ENCODE data around the gene KIAA0825.

The KIAA0825 gene

DNA sequence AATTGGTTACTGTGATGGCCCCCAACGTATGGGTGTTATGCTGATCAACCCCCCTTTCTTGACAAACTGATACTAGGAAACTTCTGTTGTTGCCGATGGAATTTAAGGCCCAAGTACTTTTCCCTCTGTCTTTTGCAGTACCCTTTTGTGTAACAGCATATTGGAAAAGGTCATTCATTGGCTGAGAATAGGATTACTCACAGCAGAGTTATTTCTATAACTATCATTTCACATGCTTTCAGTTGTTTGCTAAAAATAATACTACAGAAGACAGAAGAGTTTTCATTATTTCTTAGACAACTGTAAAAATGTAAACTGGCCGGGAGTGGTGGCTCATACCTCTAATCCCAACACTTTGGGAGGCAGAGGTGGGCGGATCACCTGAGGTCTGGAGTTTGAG, 329.5 kb downstream of the KIAA0825 start:
- no peak for DNase-seq

DNA sequence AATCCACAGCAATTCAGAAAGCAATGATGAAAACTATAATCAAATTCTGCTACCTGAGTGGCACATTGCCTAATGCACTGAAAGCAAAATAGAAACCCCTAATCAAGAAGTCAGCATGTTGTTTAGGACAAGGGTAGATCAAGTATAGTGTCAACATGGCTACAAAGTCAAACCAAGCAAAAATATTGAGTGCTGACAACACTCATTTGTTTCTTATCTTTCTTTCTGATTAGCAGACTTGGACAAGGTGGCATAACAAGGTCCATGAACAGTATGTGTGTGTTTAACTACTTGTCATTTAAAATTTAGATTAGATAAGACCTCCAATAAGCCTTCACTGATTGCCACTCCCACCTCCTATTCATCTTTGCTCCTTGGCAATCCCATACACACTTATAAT, 332.4 kb downstream of the KIAA0825 start:
- no peak for DNase-seq

DNA sequence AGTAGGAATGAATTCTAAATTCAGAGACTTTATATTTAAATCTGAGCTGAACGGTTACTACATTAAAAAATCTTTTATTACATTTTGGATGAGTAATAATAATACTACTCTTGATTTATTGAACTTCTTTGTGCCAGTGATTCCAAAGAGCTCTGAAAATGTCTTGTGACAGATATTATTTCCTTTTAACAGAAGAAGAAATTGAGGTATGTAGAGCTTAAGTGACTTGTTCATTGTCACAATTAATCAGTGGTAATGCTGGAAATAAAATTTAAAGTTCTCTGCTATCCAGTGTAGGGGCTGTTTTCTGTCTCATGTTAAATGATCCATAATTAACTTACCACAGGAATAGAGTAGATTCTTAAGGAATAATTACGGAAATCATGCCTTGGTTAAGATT, 335.3 kb downstream of the KIAA0825 start:
- DNase-seq = no peak

DNA sequence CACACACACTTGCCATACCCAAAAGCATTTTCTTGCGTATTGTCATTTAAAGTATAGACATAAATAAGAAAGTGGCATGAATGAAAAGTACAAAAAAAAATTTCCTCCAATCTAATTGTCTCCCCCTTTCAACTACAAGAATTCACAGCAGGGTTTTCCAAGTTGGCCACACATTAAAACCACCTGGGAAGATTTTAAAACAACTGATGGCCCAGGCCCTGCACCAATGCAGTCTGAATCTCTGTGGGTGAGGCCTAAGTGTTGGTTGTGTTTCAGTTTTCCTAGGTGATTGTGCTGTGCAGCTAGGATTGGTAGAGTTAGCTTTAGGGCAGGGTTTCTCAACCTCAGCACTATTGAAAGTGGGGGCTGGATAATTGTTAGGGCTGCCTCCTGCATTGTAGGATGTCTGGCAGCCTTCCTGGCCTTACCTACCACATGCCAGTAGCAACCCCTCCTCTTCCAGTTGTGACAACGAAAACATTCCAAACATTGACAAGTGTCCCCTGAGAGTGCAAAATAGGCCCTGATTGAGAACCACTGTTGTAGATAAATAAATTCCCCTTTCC, 337.1 kb downstream of the KIAA0825 start:
- no peak for DNase-seq

DNA sequence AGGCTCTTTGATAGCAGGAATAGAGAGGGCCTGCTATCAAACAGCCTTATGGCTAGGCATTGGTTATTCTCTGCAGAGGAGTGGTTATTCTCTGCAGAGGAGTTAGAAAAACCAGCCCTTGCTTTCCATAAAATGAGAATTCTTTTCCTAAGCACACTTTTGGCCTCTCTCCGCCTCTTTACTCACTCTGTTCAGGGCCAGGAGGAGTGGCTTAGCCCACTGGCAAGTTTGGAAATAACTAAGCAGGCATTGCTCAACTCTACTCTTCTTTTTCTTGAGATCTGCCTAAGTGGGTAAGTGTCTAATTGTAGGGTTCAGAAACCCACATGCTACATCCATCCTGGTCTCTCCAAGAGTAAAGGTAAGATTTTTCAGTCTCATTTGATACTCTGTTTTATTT, 341.7 kb downstream of the KIAA0825 start:
- no peak for DNase-seq

DNA sequence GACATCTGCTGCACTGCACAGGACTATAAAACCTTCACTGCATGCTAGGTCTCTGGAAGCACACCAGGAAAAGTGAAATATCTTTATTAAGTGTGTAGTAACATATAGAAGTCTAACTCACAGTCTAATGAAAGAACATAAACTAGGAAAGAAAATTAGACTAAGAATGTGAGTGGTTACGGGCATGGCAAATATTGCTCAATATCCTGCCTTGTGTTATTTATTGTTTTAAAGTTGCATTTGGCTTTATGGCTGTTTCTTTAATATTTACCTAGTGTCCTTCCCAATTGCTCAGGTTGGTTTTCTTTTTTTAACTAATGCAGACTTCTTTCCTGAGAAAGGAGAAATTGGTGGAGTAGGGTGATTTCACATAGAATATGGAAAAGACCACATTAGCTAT, 342.4 kb downstream of the KIAA0825 start:
- no peak for DNase-seq

DNA sequence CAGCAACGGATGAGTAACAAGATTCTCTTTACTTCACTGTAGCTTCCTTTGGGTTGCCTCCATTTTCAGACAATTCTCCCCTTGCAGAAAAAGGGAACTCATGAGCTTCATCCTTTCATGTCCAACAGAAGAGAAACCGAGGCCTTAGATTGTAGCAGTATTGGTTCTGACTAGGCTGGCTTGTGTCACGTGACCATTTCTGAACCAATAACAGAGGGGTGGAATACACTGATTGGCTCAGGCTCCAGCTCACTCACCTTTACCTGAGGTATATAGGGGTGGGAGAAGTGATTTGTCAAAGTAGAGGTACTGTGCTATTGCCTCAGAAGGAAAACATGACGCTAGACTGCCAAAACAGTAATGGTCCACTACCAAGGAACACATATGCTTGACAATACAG, 343.7 kb downstream of the KIAA0825 start:
- DNase-seq = no peak

DNA sequence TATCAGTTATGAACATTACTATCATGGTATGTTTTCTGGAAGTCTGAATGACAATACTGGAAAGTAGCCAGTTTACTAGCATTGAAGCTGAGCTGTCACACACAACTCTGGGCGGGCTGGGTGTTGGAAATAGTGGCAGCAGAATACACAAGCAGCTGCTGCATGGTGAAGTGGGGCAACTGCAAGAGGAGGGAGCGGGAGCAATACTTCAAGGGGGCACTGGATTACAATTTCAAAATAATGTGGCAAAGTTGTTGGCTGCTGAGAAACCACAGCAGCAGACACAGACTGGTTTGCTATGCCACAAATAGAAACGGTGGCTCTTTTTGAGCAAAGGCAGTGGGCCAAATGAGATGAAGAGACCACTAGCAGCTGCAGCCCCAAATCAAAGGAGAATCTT, 350.2 kb downstream of the KIAA0825 start:
- no peak for DNase-seq

DNA sequence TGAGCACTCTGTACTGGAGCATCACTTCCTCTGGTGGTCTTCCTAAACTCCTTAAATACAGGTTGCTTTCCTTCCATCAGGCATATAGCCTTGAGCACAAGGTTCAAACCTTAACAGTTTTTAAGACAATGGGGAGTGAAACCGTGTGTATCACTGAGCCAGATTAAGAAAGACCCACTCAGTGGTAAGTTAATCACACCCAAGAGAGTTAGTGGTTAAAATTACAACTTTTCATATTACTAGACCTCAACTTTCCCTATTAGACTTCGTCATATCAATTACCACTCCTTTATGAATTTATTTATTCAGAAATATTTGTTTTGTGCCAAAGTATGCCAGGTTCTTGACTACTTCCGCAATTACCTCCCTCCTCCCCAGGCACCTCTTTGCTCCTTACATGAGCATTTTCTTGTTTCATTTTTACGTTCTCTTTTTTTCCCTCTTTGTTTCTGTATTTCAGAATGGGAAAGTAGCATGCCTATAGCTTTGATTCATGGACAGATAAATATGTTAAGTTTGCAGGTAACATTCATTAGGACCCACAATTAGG, 351.0 kb downstream of the KIAA0825 start:
- no peak for DNase-seq

DNA sequence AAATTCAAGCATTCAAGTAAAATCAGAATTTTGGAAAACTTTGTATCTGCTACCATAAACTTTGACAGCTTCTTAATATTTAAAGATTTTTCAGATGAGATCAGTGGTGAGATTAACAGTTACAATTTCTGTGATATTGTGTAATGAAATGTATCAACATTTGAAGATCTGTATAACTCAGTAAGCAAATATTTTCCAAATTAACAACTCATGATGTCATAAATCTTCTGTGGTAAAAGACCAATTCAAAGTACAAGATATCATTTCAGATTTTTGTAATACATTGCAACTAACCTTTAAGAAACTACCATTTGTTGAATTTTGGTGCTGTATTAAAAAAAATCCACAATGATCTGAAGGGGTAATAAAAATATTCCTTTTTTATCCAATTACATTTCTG, 352.2 kb downstream of the KIAA0825 start:
- no peak for DNase-seq

DNA sequence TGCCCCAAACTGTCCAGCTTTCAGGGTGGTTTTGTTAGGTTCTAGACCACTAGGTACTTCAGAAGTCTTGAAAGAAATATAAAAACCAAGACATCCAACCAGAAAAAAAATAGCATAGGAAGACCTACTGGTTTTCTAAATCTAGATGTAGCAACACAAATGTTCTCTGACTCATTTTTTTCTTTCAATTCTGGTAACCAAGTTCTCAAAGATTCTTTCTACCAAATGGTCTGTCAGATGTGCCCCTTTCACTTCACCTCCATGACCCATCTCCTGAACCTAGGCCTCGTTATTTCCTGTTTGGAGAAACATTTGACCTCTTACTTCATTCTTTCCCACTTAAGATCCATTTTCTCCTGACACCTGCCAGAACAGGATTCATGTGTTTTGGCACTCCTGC, 355.3 kb downstream of the KIAA0825 start:
- no peak for DNase-seq

DNA sequence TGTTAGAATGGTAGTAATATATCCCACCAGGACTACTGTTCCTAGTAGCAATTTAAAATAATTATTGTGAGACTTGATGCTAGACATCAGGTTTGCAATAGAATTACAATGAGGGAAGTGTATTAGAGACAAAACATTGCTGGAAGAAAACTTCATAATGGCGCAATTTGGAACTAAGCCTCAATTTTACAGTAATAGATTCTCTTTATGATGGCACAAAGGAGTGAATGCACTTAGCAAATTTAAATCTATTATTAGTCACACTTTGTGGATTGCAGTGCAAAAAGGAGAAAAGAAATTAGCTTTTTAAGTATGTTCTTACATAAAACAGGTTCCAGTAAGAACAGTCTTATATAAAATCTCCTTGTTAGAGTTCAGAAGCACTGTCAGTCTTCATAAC, 358.3 kb downstream of the KIAA0825 start:
- DNase-seq = no peak

DNA sequence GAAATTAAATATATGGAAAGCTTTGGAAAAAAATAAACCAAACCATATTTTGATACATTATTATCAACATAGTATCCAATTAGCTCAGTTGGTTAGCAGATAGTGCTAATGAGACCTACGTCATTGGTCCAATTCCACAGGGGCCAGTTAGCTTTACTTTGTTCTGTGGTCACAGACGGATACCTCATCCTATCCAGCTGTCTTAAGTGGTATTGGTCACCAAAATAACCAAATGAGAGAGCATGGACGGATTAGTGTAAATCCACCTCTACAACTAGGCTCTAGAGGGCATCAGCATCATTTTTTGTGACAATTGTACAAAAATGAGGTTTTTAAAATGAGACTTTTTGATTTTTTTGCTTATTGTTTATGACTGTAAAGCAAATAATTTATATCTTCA, 364.2 kb downstream of the KIAA0825 start:
- no peak for DNase-seq

DNA sequence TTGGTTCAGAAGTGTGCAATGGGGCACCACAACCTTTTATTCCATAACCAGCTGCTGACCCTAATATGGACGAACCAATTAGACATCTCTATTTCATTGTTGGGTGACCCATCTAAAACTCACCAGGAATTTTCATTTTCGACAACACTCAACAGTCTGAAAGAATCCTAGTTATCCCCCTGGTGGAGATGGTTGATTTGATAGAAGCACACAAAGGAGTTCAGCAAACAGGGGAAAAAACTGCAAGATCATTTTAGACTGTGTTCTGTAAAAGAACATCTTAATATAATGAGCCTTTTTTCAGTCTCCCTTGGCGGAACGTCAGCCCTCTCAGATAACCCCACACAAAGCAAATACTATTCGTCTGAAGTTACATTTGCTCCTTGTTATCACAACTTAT, 367.4 kb downstream of the KIAA0825 start:
- DNase-seq = no peak

DNA sequence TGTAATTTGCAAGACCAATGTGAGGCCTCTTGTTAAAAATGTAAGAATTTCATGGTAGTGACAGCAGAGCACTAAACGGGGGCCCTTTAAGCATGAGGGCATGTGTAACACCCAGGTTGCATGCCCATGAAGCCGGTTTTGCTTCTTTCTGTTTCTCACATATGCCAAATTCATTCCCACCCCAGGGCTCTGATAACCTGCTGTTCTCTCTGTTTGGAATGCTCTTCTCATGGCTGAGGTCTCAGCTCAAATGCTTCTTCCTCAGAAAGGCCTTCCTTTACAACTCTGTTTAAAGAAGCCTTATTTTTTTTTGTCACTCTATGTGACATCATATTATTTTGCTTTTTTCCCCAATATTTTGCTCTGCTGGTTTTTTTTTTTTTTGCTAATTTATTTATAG, 369.0 kb downstream of the KIAA0825 start:
- no peak for DNase-seq

DNA sequence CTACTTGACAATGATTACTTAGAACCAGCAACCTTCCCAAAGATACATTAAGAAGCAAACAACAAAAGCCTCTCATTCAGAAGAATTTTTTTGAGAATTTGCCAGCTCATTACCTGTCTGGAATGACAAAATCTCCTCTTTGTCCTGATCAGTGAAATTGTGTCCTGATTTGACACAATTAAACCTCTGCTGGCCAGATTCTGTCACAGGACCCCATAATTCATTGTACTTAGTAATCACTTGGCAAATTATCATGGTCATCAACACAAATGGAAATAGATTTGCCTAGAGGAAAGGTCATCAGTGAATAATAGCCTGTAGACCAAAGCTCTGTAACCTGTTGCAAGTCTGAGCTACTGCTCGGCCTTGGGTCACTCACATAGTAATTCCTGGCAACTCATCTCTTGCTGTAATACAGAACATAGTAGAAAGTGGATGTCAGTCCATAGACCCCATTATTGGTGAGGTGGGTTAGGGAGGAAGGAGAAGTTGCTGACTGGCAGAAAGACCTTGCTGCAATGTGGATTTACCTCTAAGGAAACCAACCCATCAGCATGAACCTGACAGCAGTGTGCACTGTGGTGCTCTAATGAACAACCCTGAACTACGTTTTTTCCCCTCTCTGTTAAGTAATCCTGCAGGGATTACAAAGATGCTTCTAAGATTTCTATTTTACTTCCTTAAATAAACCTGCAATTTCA, 370.1 kb downstream of the KIAA0825 start:
- DNase-seq = no peak

DNA sequence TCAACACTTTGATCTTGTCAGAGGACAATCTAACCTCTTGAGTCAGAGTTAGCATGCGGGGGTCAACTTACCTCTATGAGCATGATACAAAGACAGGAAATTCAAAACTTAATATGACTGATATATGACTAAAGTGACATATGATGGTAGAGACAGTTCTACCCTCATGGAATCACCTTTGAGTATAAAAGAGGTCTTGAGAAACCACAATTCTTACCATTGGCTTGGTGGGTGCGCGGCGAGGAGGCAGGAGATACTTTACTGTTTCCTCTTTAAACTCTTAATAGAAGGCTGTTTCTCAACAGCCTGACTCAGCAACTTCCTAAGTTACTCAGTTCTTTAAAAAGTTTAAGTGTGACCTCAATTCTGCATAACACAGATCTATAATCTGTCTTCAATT, 372.8 kb downstream of the KIAA0825 start:
- no peak for DNase-seq

DNA sequence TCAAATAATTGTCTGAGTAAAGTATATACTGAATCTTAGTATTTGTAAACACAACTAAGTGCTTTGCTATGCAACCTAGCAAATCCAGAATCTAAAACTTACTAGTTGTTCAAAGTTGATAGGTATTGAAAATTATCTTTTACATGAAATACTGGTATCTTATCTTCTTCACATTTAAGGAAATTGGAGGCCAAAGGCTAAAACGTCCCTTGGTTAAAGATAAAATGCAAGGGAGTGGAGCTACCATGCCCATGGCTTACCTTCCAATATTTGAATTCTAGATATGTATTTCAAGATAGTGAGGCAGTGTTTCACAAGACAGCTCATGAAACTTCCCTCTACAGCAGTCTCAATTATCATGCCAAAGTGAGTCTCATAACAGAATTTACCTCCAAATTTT, 373.5 kb downstream of the KIAA0825 start:
- no peak for DNase-seq

DNA sequence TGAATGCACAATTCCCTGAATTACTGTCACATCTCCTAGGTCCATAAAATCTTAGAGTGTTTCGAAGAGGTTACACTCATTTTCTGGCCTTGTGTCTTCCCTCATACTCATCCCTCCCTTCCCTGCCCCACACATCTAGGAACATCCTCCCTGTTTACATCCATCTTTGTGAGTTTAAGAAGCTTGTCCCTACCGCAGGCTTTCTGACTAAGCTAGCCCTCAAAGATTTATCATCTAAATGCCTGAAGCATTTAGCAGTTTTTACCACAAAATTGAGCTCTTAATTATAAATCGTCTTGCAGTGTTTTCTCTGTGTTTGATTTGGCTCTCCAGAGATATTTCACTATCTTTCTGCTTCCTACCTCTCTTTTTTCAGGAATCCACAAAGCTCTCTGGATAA, 374.8 kb downstream of the KIAA0825 start:
- no peak for DNase-seq

DNA sequence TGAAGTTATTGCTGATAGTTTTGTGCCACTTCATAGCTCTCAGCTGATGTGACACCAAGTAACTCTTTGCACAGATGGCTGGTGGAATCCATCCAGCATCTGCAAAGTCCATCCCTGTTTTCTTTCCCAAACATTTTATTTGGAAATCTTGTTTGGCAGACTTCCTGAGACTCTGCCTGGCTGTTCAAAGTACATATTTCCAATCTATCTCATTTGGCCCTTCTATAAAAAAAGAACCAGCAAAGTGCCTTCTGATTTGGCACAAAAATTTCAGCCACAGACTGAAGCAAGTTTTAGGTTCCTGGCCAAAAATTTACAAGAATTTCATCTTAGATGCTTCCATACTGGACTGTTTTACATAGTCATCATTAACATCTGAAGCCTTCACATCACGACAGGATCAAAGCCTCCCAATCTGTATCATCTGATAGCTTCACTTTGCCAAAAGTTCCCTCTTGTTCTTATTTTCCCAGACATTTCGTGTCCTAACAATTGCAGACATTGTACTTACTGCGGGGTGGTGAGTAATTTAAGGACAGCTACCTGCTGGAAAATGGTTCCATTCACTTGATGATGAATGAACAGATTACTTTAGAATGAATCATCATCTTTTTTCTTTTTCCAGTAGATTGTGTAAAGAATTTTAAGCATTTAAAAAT, 377.3 kb downstream of the KIAA0825 start:
- DNase-seq = no peak

DNA sequence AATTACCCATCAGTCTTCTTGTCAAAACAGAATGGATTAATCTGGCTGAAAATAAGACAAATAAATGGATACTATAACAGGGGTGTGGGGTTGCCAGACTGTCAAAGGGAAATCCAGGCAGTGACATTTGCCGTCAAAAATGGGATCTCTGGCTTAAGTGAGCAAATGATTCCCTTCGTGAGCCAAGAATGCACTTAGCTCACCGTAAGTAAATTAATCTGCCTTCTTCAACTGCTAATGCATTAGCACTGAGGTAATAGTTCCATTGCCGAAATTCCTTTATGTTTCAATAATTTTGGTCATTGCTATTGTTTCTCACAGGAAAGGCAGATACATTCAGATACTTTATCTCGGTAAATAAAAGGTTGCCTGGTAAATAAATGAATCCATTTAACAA, 377.8 kb downstream of the KIAA0825 start:
- no peak for DNase-seq

DNA sequence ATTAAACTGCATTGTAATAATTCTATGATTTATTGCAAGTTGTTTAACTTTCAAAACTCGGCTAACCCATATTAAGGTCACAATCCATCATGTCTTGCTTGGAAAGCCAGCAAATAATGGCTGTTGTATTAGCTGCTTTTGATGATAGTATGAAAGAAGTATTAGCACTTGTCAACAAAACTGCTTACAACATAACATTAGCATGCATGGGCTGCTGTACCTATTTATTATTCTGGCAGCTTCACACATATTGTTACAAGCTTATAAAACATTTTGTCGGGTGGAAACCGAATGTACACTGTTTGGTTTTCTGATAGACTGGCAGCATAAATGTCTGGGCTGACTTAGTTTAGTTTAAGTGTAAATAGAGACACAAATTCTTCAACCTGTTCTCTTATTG, 378.3 kb downstream of the KIAA0825 start:
- DNase-seq = no peak

DNA sequence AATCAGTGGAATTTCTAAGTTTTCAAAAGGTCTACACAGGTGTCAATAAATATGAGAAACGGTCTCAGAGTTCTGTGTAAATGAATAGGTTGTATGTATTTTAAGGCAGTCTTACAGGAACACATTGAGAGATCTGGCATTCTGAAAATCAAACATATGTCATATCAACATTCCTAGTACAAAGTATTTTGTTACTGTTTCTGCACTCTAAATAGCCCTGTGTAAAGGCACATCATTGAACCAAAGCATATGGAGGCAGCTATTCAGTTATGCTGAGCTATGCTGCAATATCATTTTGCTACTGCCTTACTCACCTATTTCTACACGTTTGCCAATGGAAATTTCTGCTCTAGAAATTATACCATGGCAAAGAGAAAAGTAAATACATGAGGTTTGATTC, 379.1 kb downstream of the KIAA0825 start:
- no peak for DNase-seq

DNA sequence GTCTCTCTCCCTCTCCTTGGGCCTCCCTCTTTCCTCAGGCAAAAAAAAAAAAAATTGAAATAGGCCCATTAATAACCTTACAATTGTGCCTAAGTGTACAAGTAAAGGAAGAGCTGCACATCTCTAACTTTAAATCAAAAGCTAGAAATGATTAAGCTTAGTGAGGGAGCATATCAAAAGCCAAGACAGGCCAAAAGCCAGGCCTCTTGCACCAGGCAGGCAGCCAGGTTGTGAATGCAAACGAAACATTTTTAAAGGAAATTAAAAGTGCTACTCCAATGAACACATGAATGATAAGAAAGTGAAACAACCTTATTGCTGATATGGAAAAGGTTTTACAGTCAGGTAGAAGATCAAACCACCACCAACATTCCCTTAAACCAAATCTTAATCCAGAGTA, 383.4 kb downstream of the KIAA0825 start:
- DNase-seq = no peak

Data from midbrain (tissue), 1 donor.